Activated naive CD8-positive, alpha-beta T cell treated with anti-CD3 and anti-CD28 coated beads, Interleukin-2, amount 10 ng/mL, durations not matched to agents 7 days and 5 days (primary cell): ENCODE results near the gene RAB24. TPM values are rescaled to one million over a fixed set of nuclear protein-coding genes. Genes with fewer than 3 reads are reported as not detected.

ENCODE experiments used
- ATAC-seq: fragments of 150-1000 bp; cut with Tn5 transposase; one replicate; pipeline ENCODE4 v1.10.0; 2021; ENCODE audit warnings: low read depth, moderate library complexity
- POLR2A ChIA-PET: fragments of 350-600 bp; sonication (Branson Sonifier 250); formaldehyde crosslinking; loops from one replicate; lab custom pipeline; 2021; ENCODE audit warnings: antibody characterized with exemption; lab: Charles Lee
- DNase-seq: peaks from one replicate; pipeline ENCODE4 v3.0.0; 2021
- H3K27ac Mint-ChIP-seq: one replicate; pipeline ENCODE4 v1.8.0; 2022; ENCODE audit warnings: mild to moderate bottlenecking, mixed read lengths
- H3K27me3 Mint-ChIP-seq: one replicate; pipeline ENCODE4 v1.8.0; 2022; ENCODE audit warnings: mild to moderate bottlenecking, moderate library complexity, mixed read lengths
- H3K36me3 Mint-ChIP-seq: one replicate; pipeline ENCODE4 v1.8.0; 2021; ENCODE audit warnings: mild to moderate bottlenecking, mixed read lengths
- H3K4me1 Mint-ChIP-seq: one replicate; pipeline ENCODE4 v1.8.0; 2021; ENCODE audit warnings: mixed read lengths
- H3K4me3 Mint-ChIP-seq: one replicate; pipeline ENCODE4 v1.8.0; 2022; ENCODE audit warnings: mild to moderate bottlenecking, moderate library complexity, mixed read lengths
- H3K9me3 Mint-ChIP-seq: one replicate; pipeline ENCODE4 v1.8.0; 2021; ENCODE audit warnings: mixed read lengths
- total RNA-seq, 2 experiments: library from RNA; stranded (reverse); gene quantifications; one replicate each; pipeline ENCODE4 v1.2.3, GENCODE V29; 2021

Gene RAB24
- total RNA-seq, 2 experiments from 2014 or later = 39.0 to 46.6 TPM

GRCh38 chr5:177338251-177339106, 35.0 kb upstream of the RAB24 start:
- H3K9me3 Mint-ChIP-seq = no peaks in the 10 kb centered on the region
- POLR2A ChIA-PET = interaction anchor here (0.8 kb wide), 2 partner anchors 13 kb away, joined by 3 read pairs; partner anchors contain the start of gene LMAN2
- H3K4me1 Mint-ChIP-seq = peaks cover 20% of the 10 kb centered on the region
- no peak overlapping the region for H3K27ac Mint-ChIP-seq
- no peak for DNase-seq
- no peak for ATAC-seq
- H3K27me3 Mint-ChIP-seq = no peaks in the 10 kb centered on the region
- H3K4me3 Mint-ChIP-seq = no peak overlapping the region
- H3K36me3 Mint-ChIP-seq = peaks cover 37% of the 10 kb centered on the region

DNA sequence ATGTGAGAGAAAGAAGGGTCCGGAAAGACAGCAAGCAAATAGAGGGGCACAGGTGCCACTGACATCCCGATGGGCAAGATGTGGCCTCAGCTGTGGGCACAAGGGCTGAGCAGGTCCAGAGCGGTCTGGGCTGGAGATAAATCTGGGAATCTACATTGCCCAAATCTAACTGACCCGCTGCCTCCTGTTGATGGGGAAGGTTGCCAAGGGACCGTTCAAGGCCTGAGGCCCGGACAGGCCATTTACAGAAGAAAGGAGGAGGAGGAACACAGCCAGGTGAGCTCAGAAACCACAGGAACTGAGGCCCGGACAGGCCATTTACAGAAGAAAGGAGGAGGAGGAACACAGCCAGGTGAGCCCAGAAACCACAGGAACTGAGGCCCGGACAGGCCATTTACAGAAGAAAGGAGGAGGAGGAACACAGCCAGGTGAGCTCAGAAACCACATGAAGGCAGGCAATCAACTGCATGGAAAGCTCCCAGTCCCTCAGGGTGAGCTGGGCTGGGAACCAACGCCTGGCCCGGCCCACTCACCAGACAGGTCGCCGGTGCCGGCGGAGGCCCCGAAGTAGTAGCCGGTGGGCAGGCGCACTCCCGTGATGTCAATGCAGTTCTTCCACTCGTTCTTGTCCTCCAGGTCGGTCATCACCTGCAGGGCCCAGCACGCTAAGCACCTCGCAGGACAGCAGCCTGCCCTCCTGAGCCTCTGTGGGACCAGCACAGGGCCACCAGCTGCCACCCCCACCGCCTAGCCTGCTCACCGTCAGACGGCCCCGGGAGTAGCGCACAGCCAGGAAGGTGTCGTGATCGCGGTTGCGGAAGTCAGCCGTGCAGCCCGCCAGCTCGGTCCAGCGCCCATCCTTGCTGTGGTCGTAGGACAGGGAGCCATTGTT, 33.3 kb upstream of the RAB24 start:
- POLR2A ChIA-PET = interaction anchor here (1.1 to 1.2 kb wide), 2 partner anchors 9 to 12 kb away, joined by 3 read pairs; no protein-coding TSS in a partner anchor
- Mint-ChIP-seq H3K36me3 (peaks cover 37% of the 10 kb centered on the region), H3K4me3 (no peak overlapping the region)

GRCh38 chr5:177336112-177336511, 32.6 kb upstream of the RAB24 start:
- Mint-ChIP-seq H3K27me3 (no peaks in the 10 kb centered on the region), H3K27ac (peak overlapping the region; percentile 61), H3K36me3 (peaks cover 31% of the 10 kb centered on the region), H3K4me1 (peaks cover 21% of the 10 kb centered on the region), H3K4me3 (no peak overlapping the region), H3K9me3 (no peaks in the 10 kb centered on the region)
- no peak for DNase-seq
- peak; percentile 51 for ATAC-seq
- POLR2A ChIA-PET = interaction anchor here (1.1 to 1.2 kb wide), 2 partner anchors 9 to 12 kb away, joined by 3 read pairs; no protein-coding TSS in a partner anchor

More for the DNA sequence above, 33.3 kb upstream of the RAB24 start:
- Mint-ChIP-seq H3K27me3 (no peaks in the 10 kb centered on the region), H3K9me3 (no peaks in the 10 kb centered on the region), H3K27ac (no peak overlapping the region), H3K4me1 (peaks cover 20% of the 10 kb centered on the region)
- ATAC-seq = no peak
- DNase-seq = no peak

DNA sequence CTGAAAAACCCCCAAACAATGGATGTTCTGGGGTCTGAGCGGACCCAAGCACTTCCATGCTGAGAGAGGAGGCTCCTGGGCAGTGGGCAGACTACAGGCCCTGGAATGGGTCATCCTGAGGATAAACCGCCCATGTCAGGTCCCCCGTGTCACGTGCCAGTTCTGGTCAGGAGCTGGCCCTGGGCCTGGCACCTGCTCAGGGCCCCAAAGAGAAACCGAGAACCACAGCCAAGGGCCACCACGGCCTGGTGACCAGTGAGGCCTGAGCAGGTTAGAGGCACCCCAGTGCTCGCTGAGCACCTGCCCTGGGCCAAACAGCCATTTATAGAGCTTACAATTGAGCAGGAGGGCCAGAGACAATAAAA, 32.2 kb upstream of the RAB24 start:
- H3K27me3 Mint-ChIP-seq = no peaks in the 10 kb centered on the region
- POLR2A ChIA-PET = interaction anchor here (1.1 kb wide), 1 partner anchor 36 kb away, joined by 3 read pairs; no protein-coding TSS in a partner anchor
- ATAC-seq = no peak
- H3K4me1 Mint-ChIP-seq = peaks cover 21% of the 10 kb centered on the region
- no peaks in the 10 kb centered on the region for H3K9me3 Mint-ChIP-seq
- H3K36me3 Mint-ChIP-seq = peaks cover 32% of the 10 kb centered on the region
- H3K27ac Mint-ChIP-seq = peak overlapping the region; percentile 61
- no peak for DNase-seq
- H3K4me3 Mint-ChIP-seq = no peak overlapping the region

DNA sequence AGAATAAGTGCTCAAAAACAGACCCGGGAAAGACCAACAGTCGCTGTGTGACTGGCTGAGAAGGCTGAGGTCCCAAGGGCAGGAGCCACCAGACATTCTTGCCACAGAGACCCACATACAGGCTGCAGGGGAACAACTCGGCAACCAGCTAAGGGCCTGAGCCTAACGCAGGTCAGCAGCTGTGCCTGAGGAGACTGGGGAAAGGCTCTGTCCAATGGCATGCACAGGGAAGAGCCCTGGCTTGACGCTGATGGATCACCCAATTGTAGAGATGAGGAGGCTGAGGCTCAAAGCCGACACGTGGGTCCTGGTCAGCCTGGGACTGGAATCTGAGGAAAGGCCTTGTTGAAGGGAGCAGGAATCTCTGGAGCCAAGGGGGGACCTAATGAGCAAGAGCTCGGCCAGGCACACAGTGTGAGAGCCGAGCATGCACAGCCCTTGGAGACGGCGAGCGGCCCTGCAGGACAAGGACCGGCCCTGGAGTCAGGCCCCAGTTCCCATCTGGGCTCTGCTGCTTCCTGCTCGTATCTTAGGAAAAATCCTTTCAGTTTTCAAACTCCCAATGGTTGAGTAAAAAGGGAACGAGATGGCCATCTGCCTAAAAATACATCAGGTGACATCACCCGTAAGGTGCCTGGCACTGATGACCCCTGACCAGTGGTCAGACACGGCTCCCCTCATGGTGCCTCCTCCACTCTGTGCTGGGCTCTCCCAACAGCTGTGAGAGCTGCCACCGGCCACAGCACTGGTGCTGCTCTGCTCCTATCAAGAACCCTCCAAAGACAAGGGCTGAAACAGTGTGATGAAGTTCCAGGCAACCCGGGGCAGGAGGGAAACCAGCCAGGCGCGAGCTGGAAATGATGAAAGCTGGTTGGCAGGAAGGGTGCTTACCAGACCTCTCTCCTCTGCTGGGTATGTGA, 31.5 kb upstream of the RAB24 start:
- POLR2A ChIA-PET = interaction anchor here (1.1 kb wide), 1 partner anchor 37 kb away, joined by 3 read pairs; no protein-coding TSS in a partner anchor
- H3K4me1 Mint-ChIP-seq = peaks cover 21% of the 10 kb centered on the region

DNA sequence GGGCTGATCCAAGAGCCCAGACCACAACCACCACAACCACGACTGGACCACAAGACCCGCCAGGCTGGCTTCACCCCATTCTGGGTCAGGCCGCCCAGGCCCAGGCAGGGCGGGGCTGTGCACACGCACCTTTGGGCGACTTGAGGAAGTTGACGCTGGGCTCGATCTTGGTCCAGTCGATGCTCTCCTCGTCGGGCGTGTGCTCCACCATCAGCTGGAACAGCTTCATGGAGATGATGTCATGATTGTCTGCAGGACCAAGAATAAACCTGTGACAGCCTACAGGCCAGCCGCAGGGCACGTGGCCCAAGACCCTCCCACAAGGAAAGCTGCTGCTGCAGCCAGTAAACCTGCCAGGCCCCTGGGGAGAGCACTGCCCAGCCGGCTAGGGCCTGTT, 30.6 kb upstream of the RAB24 start:
- ATAC-seq (no peak), DNase-seq (no peak)
- POLR2A ChIA-PET = no interaction called here
- Mint-ChIP-seq H3K27ac (no peak overlapping the region), H3K27me3 (no peaks in the 10 kb centered on the region), H3K4me1 (peaks cover 13% of the 10 kb centered on the region), H3K9me3 (no peaks in the 10 kb centered on the region), H3K36me3 (peaks cover 24% of the 10 kb centered on the region), H3K4me3 (no peak overlapping the region)

More for the DNA sequence above, 31.5 kb upstream of the RAB24 start:
- H3K27ac Mint-ChIP-seq = no peak overlapping the region
- DNase-seq (no peak), ATAC-seq (no peak)
- no peaks in the 10 kb centered on the region for H3K9me3 Mint-ChIP-seq
- peaks cover 30% of the 10 kb centered on the region for H3K36me3 Mint-ChIP-seq
- H3K27me3 Mint-ChIP-seq = no peaks in the 10 kb centered on the region
- H3K4me3 Mint-ChIP-seq = no peak overlapping the region

GRCh38 chr5:177333420-177334154, 30.1 kb upstream of the RAB24 start:
- POLR2A ChIA-PET = interaction anchor here (1.5 kb wide), 1 partner anchor 18 kb away, joined by 3 read pairs; the partner anchor contains the start of gene LMAN2
- Mint-ChIP-seq H3K36me3 (peaks cover 24% of the 10 kb centered on the region), H3K27me3 (no peaks in the 10 kb centered on the region), H3K4me3 (no peak overlapping the region), H3K4me1 (peaks cover 13% of the 10 kb centered on the region), H3K9me3 (no peaks in the 10 kb centered on the region), H3K27ac (no peak overlapping the region)
- ATAC-seq (no peak), DNase-seq (no peak)

DNA sequence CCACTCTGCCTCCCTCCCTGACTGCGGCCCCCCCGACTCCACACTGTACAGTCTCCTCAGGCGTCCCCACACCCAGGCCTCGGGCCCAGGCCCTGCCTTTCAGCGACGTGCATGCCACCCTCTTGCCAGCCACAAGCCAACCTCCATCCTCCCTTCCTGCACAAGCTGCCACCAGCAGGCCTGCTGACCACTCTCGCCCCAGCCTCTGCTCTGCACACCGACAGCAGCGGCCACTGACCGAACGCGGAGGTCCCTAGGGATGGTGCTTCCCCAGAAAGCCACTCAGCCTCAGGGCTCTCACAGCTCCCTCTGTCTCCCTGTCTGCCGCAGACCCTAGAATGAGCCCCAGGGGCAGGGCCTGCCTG, 29.4 kb upstream of the RAB24 start:
- POLR2A ChIA-PET = interaction anchor here (1.5 kb wide), 1 partner anchor 19 kb away, joined by 3 read pairs; the partner anchor contains the start of gene LMAN2
- no peak overlapping the region for H3K27ac Mint-ChIP-seq
- no peaks in the 10 kb centered on the region for H3K27me3 Mint-ChIP-seq
- H3K4me3 Mint-ChIP-seq = no peak overlapping the region
- H3K9me3 Mint-ChIP-seq = no peaks in the 10 kb centered on the region
- H3K36me3 Mint-ChIP-seq = peaks cover 24% of the 10 kb centered on the region
- ATAC-seq = no peak
- DNase-seq = no peak
- H3K4me1 Mint-ChIP-seq = peaks cover 13% of the 10 kb centered on the region

DNA sequence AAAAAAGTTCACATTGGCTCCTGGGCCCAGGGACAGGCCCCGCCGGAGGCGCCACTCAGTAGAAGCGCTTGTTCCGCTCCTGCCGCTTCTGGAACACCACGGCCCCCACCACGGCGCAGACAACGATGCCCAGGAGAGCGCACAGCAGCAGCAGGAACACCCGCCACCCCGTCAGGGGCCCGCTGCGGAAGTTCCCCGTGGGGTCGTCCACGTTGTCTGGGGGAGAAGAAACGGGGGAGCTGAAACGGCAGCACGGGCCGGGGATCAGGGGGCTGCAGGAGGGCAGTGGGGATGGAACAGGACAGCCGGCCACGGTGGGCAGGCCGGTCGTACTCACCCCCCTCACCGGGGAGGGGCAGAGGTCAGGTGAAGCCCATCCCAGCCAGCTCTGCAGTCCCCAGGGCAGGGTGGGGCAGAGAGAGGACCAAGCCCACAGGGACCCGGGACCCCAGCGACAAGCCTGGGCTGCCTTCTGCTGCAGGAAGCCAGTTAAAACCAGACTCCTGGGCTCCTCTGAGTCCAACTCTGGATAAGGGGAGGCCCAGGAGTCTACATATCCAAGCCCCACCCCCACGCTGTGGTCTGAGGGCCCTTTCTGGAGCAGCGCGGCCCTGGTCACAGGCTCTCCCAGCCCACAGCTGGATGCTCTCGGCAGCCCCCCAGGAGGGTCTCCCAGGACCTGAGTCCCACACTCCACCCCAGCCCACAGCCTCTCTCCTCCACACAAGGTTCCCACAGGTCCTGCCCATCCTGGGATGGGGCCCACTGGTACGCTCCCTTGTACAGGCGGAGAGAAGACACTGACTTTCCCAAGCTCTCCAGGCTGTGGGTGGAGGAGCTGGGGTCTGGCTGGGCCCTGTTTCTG, 28.7 kb upstream of the RAB24 start:
- Mint-ChIP-seq H3K27me3 (no peaks in the 10 kb centered on the region), H3K9me3 (no peaks in the 10 kb centered on the region), H3K4me3 (no peak overlapping the region), H3K36me3 (peaks cover 24% of the 10 kb centered on the region), H3K4me1 (peaks cover 16% of the 10 kb centered on the region), H3K27ac (no peak overlapping the region)
- DNase-seq (no peak), ATAC-seq (no peak)
- POLR2A ChIA-PET = interaction anchor here (1.4 to 1.5 kb wide), 2 partner anchors 19 to 20 kb away, joined by 3 read pairs; partner anchors contain the start of gene LMAN2

DNA sequence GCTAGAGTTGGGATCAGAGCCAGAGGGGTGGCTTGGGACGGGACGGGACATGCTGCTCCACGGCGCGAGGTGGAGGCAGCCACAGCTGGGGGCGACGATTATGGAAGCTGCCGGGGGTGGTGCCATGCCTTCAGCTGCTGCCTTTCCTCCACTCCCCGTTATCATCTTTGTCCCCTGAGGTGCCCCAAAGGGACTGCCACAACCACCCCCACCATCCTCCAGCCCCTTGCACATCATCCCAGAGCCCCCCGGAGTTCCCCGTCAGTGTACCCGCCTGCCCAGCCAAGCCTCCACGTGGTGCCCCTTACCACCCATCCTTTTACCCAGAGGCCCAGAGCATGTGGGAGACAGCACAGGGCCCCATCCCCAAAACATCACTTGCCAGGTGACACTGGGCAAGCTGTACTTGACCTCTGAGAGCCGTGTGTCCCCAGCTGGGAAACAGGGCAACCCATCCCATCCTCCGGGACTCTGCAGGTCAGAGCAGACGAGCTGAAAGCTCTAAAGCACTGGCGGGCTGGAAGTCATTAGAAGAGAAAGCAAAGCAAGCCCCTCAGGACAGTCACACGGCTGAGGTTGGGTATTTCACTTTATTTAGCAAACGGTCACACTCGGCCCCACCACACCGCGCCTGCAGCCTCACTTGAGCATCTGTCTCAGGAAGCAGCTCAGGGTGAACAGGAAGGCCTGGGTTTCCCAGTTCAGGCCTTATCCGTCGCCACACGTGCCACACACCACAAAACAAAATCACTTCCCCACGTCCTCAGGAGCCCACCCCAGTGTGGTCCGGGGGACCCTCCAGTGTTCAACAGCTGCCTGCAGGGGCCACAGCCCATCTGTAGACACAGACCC, 27.7 kb upstream of the RAB24 start:
- no peak for ATAC-seq
- H3K9me3 Mint-ChIP-seq = no peaks in the 10 kb centered on the region
- peaks cover 20% of the 10 kb centered on the region for H3K36me3 Mint-ChIP-seq
- no peak for DNase-seq
- no peak overlapping the region for H3K4me3 Mint-ChIP-seq
- H3K27ac Mint-ChIP-seq = no peak overlapping the region
- H3K4me1 Mint-ChIP-seq = peaks cover 14% of the 10 kb centered on the region
- H3K27me3 Mint-ChIP-seq = no peaks in the 10 kb centered on the region
- POLR2A ChIA-PET = interaction anchor here (1.4 kb wide), 1 partner anchor 18 kb away, joined by 3 read pairs; no protein-coding TSS in a partner anchor
